Tibial artery (tissue), 4 donors: Measurements from ENCODE around the gene MRPL42.

Experiments used
- DNase-seq, 2 donors: peaks; one replicate each; pipeline ENCODE4 v3.0.0-alpha.2; 2019
- H3K27ac ChIP-seq, 2 donors: fragments of 200-600 bp; sonication (generic) in 1 of 2; 1 replicate in 1 of 2; 2 replicates in 1 of 2; pipeline ENCODE4 v1.5.1; 2018 to 2019; ENCODE audit warnings: mild to moderate bottlenecking in 1 of 2
- H3K27me3 ChIP-seq, 2 donors: fragments of 200-600 bp; sonication (generic) in 1 of 2; one replicate each; pipeline versions ENCODE4 v1.5.1 to v1.6.0; 2016 to 2019
- H3K36me3 ChIP-seq, 3 donors: fragments of 200-600 bp; sonication (generic) in 2 of 3; one replicate each; pipeline ENCODE4 v1.5.1; 2016 to 2019; ENCODE audit warnings: mild to moderate bottlenecking in 2 of 3
- H3K4me1 ChIP-seq, 4 donors: fragments of 200-600 bp; sonication (generic) in 2 of 4; 1 replicate in 3 of 4; 2 replicates in 1 of 4; pipeline ENCODE4 v1.5.1; 2016 to 2019
- H3K4me3 ChIP-seq, 2 donors: fragments of 200-600 bp; sonication (generic) in 1 of 2; 1 replicate in 1 of 2; 2 replicates in 1 of 2; pipeline ENCODE4 v1.5.1; 2018 to 2019; ENCODE audit warnings: mild to moderate bottlenecking in 2 of 2
- H3K9me3 ChIP-seq, 3 donors: fragments of 200-600 bp; sonication (generic) in 1 of 3; one replicate each; pipeline ENCODE4 v1.5.1; 2016 to 2019
- CTCF ChIP-seq, 2 experiments: fragments of 200-600 bp in 1 of 2; fragments of 450-650 bp in 1 of 2; IDR thresholded peaks; one replicate each; pipeline ENCODE4 v1.5.1; 2017 to 2019; ENCODE audit warnings: antibody characterized with exemption in 2 of 2, mild to moderate bottlenecking in 1 of 2, moderate library complexity in 1 of 2
- intact Hi-C: fragments of 100-400 bp; cut with DNase I; formaldehyde crosslinking; loops from one replicate; pipeline ENCODE4 v1.15.0; 2023; ENCODE audit warnings: low total_unique reads

The MRPL42 gene

GRCh38 chr12:93563807-93564538, 96.7 kb downstream of the MRPL42 start:
- no peaks in the 10 kb centered on the region for H3K36me3 ChIP-seq

DNA sequence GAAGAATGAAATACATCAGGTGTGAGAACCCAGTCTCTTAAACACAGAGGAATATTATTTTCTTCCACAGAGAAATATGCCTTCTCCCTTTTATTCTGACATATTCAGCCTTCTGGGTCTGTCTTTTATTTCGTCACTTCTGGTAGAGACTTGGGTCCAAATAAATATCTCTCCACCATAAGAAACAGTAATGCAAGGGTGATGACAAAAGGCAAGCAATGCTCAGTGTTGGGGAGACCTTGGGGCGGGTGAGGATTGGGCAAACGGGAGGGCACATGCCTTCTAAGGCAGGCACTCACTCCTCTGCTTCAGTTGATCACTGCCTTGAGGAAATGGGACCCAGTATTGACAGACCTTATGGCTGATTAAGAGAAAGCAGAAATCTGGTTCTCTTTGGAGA, 98.4 kb downstream of the MRPL42 start:
- no peaks in the 10 kb centered on the region for H3K36me3 ChIP-seq
- no peak overlapping the region for H3K4me3 ChIP-seq
- peaks cover 0 to 3% (median 0%) of the 10 kb centered on the region in 3 donors for H3K9me3 ChIP-seq
- intact Hi-C loops, result loop anchor here (10.0 kb wide), 3 partner anchors 51 to 409 kb away; no protein-coding TSS in a partner anchor
- TF ChIP-seq CTCF (IDR thresholded peaks at IDR 0.05), result no peak
- peaks cover 0 to 5% (median 0%) of the 10 kb centered on the region in 4 donors for H3K4me1 ChIP-seq
- H3K27ac ChIP-seq, result no peak overlapping the region
- no peaks in the 10 kb centered on the region for H3K27me3 ChIP-seq
- no peak for DNase-seq

More at GRCh38 chr12:93563807-93564538, 96.7 kb downstream of the MRPL42 start:
- DNase-seq, result no peak
- H3K27ac ChIP-seq, result no peak overlapping the region
- H3K27me3 ChIP-seq, result no peaks in the 10 kb centered on the region
- TF ChIP-seq CTCF (IDR thresholded peaks at IDR 0.05), result no peak
- H3K9me3 ChIP-seq, result peaks cover 0 to 6% (median 2%) of the 10 kb centered on the region in 3 donors
- H3K4me3 ChIP-seq, result no peak overlapping the region
- intact Hi-C loops, result loop anchor here (5.0 to 10.0 kb wide), 4 partner anchors 49 to 713 kb away; no protein-coding TSS in a partner anchor
- peaks cover 0 to under 1% (median 0%) of the 10 kb centered on the region in 4 donors for H3K4me1 ChIP-seq
